Kidney epithelial cell (primary cell): ENCODE measurements around the gene RAVER1. TPM values are rescaled to one million over a fixed set of nuclear protein-coding genes. Genes with fewer than 3 reads are reported as not detected.
A peak's percentile ranks its signal among the peaks of the same experiment; 100 is the strongest.

Experiments
- DNase-seq: peaks from one replicate; pipeline ENCODE4 v3.0.0-alpha.2; 2010; ENCODE audit warnings: low read depth
- H3K27me3 ChIP-seq: 2 replicates; pipeline ENCODE4 v1.6.0; 2011; ENCODE audit warnings: low read length; ENCODE audit not compliant: control insufficient read depth, insufficient read depth
- H3K36me3 ChIP-seq: 2 replicates; pipeline ENCODE4 v1.5.1; 2011; ENCODE audit warnings: low read length; ENCODE audit not compliant: control insufficient read depth, insufficient read depth
- H3K4me3 ChIP-seq: 2 replicates; pipeline ENCODE4 v1.5.1; 2011; ENCODE audit warnings: low read depth, mild to moderate bottlenecking, control low read depth, low read length
- CTCF ChIP-seq: IDR thresholded peaks from 2 replicates; pipeline ENCODE4 v1.5.1; 2011; ENCODE audit warnings: mild to moderate bottlenecking, moderate library complexity, low read length, control low read depth, inconsistent platforms; ENCODE audit not compliant: insufficient read depth, poor library complexity, severe bottlenecking
- total RNA-seq: library from RNA; depleted of rRNA; stranded (reverse); fragments of >200 nt; gene quantifications from 2 replicates; pipeline ENCODE4 v1.2.3, GENCODE V29; 2015

Gene RAVER1
- total RNA-seq, 1 donor from 2014 or later, result 32.9 TPM

GRCh38 chr19:10278935-10279334 is 54.4 kb downstream of the RAVER1 start:
- no peak for DNase-seq
- no peaks in the 10 kb centered on the region for H3K27me3 ChIP-seq

GRCh38 chr19:10277795-10278589 is 55.3 kb downstream of the RAVER1 start:
- no peak for DNase-seq
- no peaks in the 10 kb centered on the region for H3K27me3 ChIP-seq
- H3K36me3 ChIP-seq, result no peaks in the 10 kb centered on the region
- TF ChIP-seq CTCF, result no peak
- H3K4me3 ChIP-seq, result no peak overlapping the region

More at GRCh38 chr19:10278935-10279334, 54.4 kb downstream of the RAVER1 start:
- no peak for TF ChIP-seq CTCF
- Histone ChIP-seq H3K36me3 (no peaks in the 10 kb centered on the region), H3K4me3 (no peak overlapping the region)

- no peak for TF ChIP-seq CTCF
- no peaks in the 10 kb centered on the region for H3K27me3 ChIP-seq
- no peak for DNase-seq
- no peaks in the 10 kb centered on the region for H3K36me3 ChIP-seq
- H3K4me3 ChIP-seq, result no peak overlapping the region
Measured at GRCh38 chr19:10274589-10274988, 58.7 kb downstream of the RAVER1 start.

- Histone ChIP-seq H3K36me3 (no peaks in the 10 kb centered on the region), H3K4me3 (peak overlapping the region; percentile 43), H3K27me3 (no peaks in the 10 kb centered on the region)
- no peak for TF ChIP-seq CTCF
- no peak for DNase-seq
Measured at GRCh38 chr19:10271543-10272086, 61.7 kb downstream of the RAVER1 start.

- Histone ChIP-seq H3K36me3 (no peaks in the 10 kb centered on the region), H3K4me3 (peak within 1 kb of the TSS; percentile 43), H3K27me3 (no peaks in the 10 kb centered on the region)
- no peak for TF ChIP-seq CTCF
- no peak for DNase-seq
Measured at GRCh38 chr19:10270616-10271394, 62.5 kb downstream of the RAVER1 start, which contains the start of gene ICAM1. Gene ICAM1, plus strand, starts transcription at chr19:10271120. Its CDS starts 40 bp downstream, at chr19:10271160.
